GM18870 (cell line): ENCODE results near the gene GNG12.

ENCODE experiments used
- ATAC-seq: cut with Tn5 transposase; IDR thresholded peaks from one replicate; pipeline ENCODE4 v1.9.1; 2021; ENCODE audit warnings: moderate library complexity; ENCODE audit not compliant: unreplicated experiment

Gene GNG12

GRCh38 chr1:67788238-67788790 lies 45.0 kb downstream of the GNG12 start:
- ATAC-seq: no peak

- ATAC-seq: no peak
Observed at GRCh38 chr1:67787746-67788145, 45.5 kb downstream of the GNG12 start.

GRCh38 chr1:67785847-67786753 lies 47.2 kb downstream of the GNG12 start:
- ATAC-seq: no peak

GRCh38 chr1:67784545-67785186 lies 48.6 kb downstream of the GNG12 start:
- ATAC-seq: no peak

- ATAC-seq: no peak
Observed at GRCh38 chr1:67780637-67781036, 52.6 kb downstream of the GNG12 start.

- ATAC-seq: no peak
Observed at GRCh38 chr1:67777440-67777839, 55.8 kb downstream of the GNG12 start.

GRCh38 chr1:67777016-67777415 lies 56.3 kb downstream of the GNG12 start:
- no peak for ATAC-seq

GRCh38 chr1:67773462-67773861 lies 59.8 kb downstream of the GNG12 start:
- no peak for ATAC-seq

- ATAC-seq: no peak
Observed at GRCh38 chr1:67771749-67772148, 61.5 kb downstream of the GNG12 start.

GRCh38 chr1:67771152-67771551 lies 62.1 kb downstream of the GNG12 start:
- no peak for ATAC-seq

GRCh38 chr1:67769633-67770256 lies 63.5 kb downstream of the GNG12 start:
- ATAC-seq: no peak

- no peak for ATAC-seq
Observed at GRCh38 chr1:67768480-67768879, 64.8 kb downstream of the GNG12 start.

- ATAC-seq: no peak
Observed at GRCh38 chr1:67767103-67767782, 66.0 kb downstream of the GNG12 start.

- ATAC-seq: no peak
Observed at GRCh38 chr1:67766141-67766978, 66.9 kb downstream of the GNG12 start.

- ATAC-seq: no peak
Observed at GRCh38 chr1:67764633-67765032, 68.6 kb downstream of the GNG12 start.

- ATAC-seq: no peak
Observed at GRCh38 chr1:67761730-67762129, 71.5 kb downstream of the GNG12 start.

GRCh38 chr1:67761091-67761490 lies 72.2 kb downstream of the GNG12 start:
- ATAC-seq: no peak

- ATAC-seq: peak; percentile 99
Observed at GRCh38 chr1:67760030-67760821, 73.0 kb downstream of the GNG12 start.

- no peak for ATAC-seq
Observed at GRCh38 chr1:67759692-67760029, 73.6 kb downstream of the GNG12 start.
